HG02981 (cell line): ENCODE data around the gene FBH1.
"Not testable (repeated sequence)": the region's sequence is repeated elsewhere in the genome, so short reads cannot be mapped to it uniquely, and the experiment has no call there.

Source experiments
- ATAC-seq: cut with Tn5 transposase; IDR thresholded peaks from one replicate; pipeline ENCODE4 v1.9.1; 2021; ENCODE audit warnings: mild to moderate bottlenecking, moderate library complexity; ENCODE audit not compliant: unreplicated experiment

Gene FBH1

DNA sequence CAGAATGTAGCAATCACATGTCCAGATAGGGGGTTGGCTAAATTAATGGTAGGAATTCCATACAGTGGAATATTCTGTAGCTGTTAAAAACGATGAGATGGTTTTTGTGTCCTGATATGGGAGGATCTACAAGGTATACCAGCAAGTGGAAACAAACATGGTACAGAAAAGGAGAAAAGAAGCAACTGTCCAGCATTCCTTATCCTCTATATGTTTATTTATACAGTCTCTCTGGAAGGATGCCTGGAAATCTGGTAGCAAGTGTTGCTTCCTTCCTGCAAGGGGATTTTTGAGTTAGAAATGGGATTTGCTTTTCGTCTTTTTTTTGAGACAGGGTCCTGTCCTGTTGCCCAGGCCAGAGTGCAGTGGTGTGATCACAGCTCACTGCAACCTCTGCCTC lies 68.0 kb downstream of the FBH1 start:
- ATAC-seq: no peak

DNA sequence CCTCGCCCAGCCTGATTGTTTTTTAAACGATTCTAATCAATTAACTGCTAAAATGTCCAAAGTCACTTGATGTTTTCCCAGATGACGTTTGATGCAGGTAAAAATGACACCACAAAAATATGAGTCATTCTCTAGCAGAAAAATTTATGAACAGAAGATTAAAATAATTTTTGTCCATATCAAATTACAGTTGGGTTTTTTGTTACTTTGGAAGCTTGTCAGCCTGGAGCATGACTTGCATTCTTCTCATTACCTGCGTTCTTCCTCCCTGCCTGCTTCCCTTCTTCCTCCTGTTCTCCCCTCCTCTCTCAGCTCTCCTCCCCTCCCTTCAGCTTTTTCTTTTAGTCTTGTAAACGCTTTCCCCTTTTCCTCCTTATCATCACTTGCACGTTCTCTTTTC lies 68.6 kb downstream of the FBH1 start:
- ATAC-seq: no peak

GRCh38 chr10:5959142-5959541 lies 69.1 kb downstream of the FBH1 start:
- no peak for ATAC-seq

GRCh38 chr10:5959581-5960069 lies 69.6 kb downstream of the FBH1 start:
- ATAC-seq: no peak

- ATAC-seq: no peak
Observed at GRCh38 chr10:5960070-5960972, 70.3 kb downstream of the FBH1 start.

- ATAC-seq: not testable (repeated sequence)
Observed at GRCh38 chr10:5960973-5961275, 70.9 kb downstream of the FBH1 start.

DNA sequence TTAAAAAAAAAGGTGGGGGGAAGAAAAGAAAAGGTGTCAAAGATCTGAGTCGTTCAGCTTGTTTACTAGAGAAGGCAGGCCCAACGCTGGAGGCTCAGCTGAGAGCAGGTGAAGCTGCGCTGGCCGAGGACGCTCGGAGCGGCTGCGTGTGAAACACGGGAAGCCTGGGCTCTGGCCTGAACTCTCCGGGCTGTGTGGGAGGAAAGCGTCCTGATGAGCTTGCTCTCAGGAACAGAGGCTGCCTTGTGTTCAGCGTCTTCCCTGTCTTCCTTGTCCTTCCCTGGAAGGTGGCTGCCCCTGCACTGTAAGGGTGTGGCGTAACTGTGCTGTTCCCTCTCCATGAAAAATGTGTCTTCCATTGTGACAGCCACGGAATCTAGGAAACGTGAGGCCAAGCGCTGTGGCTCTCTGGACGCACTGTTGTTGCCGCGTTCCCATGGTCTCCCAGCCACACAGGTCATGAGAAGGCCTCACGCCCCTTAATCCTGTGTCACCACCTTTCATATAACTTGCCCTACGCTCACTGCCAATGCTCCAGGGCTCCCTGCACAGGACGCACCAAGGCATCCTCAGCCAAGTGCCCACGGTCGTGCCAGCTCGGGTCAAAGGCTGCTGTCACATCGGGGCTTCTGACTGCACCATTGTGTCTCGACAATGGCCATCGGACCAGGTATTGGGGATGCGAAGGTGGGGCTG lies 71.5 kb downstream of the FBH1 start:
- ATAC-seq: no peak

GRCh38 chr10:5962358-5962940 lies 72.4 kb downstream of the FBH1 start:
- ATAC-seq: not testable (repeated sequence)

GRCh38 chr10:5963071-5963470 lies 73.0 kb downstream of the FBH1 start:
- no peak for ATAC-seq

DNA sequence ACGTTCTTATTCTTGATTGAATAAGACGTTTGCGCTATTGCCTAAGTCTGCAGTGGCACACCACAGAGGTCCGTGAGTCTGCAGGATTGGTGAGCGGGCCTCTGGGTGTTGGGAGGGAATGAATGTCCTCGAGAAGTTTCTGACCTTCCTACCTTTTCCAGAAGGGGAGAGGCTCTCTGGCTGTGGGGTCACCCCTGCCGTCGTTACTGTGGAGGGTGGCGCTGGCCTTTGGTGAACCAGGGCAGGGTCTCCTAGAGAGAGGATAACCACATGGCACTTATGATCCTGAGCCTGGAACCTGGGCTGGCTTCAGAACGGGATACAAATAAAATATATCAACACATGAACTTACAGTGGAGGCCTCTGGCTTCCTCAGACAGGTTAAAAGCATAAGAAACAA lies 73.5 kb downstream of the FBH1 start:
- ATAC-seq: no peak

GRCh38 chr10:5964736-5965135 lies 74.7 kb downstream of the FBH1 start:
- ATAC-seq: no peak

GRCh38 chr10:5965266-5965665 lies 75.2 kb downstream of the FBH1 start:
- ATAC-seq: no peak

DNA sequence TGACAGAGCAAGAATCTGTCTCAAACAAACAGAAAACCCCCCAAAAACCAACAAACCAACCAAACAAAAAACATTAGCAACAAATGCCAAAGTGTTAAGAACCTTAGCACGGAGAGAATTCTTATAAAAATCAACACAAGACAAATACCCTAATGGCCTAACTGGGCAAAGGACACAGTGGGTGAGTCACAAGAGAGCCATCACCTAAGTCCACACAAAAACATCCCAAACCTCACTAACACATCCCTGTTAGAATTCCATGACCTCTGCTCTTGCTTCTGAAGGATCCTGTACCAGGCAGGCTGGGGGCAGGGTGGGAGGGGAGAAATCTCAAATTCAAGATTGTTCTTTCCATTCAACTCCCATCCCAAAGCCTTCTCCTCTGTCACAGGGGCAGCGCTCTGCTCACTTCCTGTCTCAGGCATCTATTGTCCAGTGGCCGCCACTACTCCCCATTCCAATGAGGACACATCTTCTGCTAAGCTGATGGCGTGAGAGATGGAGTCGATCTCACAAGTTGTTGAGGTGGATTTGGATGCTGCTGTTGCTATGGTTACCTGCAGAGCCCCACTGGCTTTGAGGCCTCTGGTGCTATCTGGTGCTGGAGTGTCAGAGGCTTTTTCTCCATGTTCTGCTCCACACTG lies 78.1 kb downstream of the FBH1 start:
- ATAC-seq: no peak

GRCh38 chr10:5968681-5969453 lies 78.8 kb downstream of the FBH1 start:
- no peak for ATAC-seq

GRCh38 chr10:5970066-5970465 lies 80.0 kb downstream of the FBH1 start:
- ATAC-seq: no peak

GRCh38 chr10:5970527-5970926 lies 80.5 kb downstream of the FBH1 start:
- no peak for ATAC-seq

DNA sequence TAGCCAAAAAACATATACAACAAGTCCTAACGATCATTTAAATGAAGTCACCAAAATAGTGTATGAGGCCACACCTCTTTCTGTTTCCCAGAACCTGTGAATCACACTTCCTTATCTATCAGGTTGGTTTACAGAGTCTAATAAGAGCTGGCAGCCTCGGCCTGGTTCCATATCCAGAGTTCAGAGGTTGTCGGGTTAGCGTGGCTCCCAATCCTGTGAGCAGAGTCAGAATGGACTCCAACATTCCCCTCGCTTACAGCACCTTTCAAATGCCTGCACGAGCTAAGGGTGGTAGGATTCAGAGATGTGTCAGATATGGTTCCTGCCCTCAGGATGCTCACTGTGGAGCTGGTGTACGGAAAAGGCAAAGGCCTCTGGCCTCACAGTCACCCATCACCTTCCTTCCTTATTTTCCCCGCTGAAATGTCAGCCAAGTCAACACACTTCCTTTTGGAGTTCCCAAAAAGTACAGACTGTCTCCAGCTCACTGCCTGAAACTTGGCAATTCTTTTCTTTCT lies 81.3 kb downstream of the FBH1 start:
- ATAC-seq: no peak

DNA sequence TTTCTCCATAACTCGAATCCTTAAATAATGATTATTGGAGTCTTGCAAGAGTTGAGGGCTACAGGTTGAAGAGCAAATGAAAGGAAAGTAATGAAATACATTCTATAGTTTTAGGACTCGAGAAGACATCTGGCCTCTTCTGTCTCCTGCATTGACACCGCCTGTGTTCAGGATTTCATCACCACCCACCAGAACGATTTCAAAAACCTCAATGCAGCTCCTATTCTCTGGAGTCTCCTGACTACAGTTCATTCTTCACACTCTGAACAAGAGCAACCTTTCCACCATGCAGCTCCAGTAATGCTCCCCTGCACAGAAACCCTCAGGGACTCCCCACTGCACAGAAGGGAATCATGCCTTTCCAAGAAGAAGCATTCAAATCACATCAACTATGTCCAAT lies 81.8 kb downstream of the FBH1 start:
- no peak for ATAC-seq

DNA sequence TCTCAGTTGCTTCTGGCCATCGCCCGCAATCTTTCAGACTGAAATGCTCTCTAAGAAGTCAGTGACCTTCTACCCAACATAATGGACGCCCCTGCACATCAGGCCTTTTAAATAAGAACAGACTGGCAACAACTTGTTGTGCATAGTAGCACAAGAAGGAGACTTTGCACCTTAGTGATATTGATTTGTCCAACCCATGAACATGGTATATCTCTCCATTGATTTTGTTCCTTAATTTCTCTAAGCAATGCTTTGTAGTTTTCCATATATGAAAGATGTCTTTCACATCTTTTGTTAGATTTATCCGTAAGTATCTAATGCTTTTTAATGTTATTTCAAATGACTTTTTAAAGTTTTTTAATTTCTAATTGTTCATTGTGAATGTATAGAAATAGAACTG lies 83.0 kb downstream of the FBH1 start:
- no peak for ATAC-seq
